ENCODE data around the gene KPNA2. TPM values are rescaled to one million over a fixed set of nuclear protein-coding genes. Genes with fewer than 3 reads are reported as not detected.
A peak's percentile ranks its signal among the peaks of the same experiment; 100 is the strongest.
"Not testable (repeated sequence)": the region's sequence is repeated elsewhere in the genome, so short reads cannot be mapped to it uniquely, and the experiment has no call there.

Gene KPNA2
- total RNA-seq, 2 donors from 2014 or later: 43.2 to 143 TPM

DNA sequence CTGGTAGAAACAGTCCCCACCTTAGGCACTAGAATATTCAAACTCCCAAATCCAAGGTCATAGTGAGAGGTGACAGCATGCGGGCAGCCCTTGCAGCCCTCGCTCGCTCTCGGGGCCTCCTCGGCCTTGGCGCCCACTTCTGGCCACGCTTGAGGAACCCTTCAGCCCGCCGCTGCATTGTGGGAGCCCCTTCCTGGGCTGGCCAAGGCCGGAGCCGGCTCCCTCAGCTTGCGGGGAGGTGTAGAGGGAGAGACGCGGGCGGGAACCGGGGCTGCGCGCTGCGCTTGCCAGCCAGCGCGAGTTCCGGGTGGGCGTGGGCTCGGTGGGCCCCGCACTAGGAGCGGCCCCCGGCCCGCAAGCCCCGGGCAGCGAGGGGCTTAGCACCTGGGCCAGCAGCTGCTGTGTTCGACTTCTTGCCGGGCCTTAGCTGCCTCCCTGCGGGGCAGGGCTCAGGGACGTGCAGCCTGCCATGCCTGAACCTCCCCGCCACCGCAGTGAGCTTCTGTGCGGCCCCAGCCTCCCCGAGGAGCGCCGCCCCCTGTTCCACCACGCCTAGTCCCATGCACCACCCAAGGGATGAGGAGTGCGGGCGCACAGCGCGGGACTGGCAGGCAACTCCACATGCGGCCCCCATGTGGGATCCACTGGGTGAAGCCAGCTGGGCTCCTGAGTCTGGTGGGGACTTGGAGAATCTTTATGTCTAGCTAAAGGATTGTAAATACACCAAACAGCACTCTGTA is 45.0 kb downstream of the KPNA2 start:
- Histone ChIP-seq H3K27ac (no peak overlapping the region), H3K4me1 (peaks cover 3% of the 10 kb centered on the region), H3K36me3 (no peaks in the 10 kb centered on the region), H3K27me3 (no peaks in the 10 kb centered on the region), H3K4me3 (no peak overlapping the region), H3K9ac (ENCODE audit: low read depth in 2 of 2, low read length in 2 of 2) (no peak overlapping the region), H3K9me3 (no peaks in the 10 kb centered on the region)
- TF ChIP-seq, protein P1, sequence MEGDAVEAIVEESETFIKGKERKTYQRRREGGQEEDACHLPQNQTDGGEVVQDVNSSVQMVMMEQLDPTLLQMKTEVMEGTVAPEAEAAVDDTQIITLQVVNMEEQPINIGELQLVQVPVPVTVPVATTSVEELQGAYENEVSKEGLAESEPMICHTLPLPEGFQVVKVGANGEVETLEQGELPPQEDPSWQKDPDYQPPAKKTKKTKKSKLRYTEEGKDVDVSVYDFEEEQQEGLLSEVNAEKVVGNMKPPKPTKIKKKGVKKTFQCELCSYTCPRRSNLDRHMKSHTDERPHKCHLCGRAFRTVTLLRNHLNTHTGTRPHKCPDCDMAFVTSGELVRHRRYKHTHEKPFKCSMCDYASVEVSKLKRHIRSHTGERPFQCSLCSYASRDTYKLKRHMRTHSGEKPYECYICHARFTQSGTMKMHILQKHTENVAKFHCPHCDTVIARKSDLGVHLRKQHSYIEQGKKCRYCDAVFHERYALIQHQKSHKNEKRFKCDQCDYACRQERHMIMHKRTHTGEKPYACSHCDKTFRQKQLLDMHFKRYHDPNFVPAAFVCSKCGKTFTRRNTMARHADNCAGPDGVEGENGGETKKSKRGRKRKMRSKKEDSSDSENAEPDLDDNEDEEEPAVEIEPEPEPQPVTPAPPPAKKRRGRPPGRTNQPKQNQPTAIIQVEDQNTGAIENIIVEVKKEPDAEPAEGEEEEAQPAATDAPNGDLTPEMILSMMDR (IDR thresholded peaks at IDR 0.05): no peak
- no peak for DNase-seq
- intact Hi-C loops (cut with DNase I): no loop called here

- intact Hi-C loops (cut with DNase I); H3K27me3 ChIP-seq; DNase-seq; H3K9me3 ChIP-seq; H3K4me1 ChIP-seq; H3K36me3 ChIP-seq; H3K4me3 ChIP-seq; H3K9ac ChIP-seq (ENCODE audit: low read depth in 2 of 2, low read length in 2 of 2); H3K27ac ChIP-seq: not testable (repeated sequence)
Observed at GRCh38 chr17:68081305-68082265, 46.0 kb downstream of the KPNA2 start.

GRCh38 chr17:68085771-68086381 is 50.3 kb downstream of the KPNA2 start:
- intact Hi-C loops (cut with DNase I): no loop called here
- Histone ChIP-seq H3K4me1 (peaks cover 8% of the 10 kb centered on the region), H3K9ac (ENCODE audit: low read depth in 2 of 2, low read length in 2 of 2) (peak overlapping the region in 1 of 2 donors; percentile 65), H3K27me3 (no peaks in the 10 kb centered on the region), H3K27ac (peak overlapping the region; percentile 86), H3K36me3 (no peaks in the 10 kb centered on the region), H3K9me3 (no peaks in the 10 kb centered on the region), H3K4me3 (no peak overlapping the region)
- DNase-seq: peak; percentile 71
- TF ChIP-seq, protein P1 (IDR thresholded peaks at IDR 0.05): no peak

GRCh38 chr17:68086666-68087065 is 51.1 kb downstream of the KPNA2 start:
- H3K9ac ChIP-seq (ENCODE audit: low read depth in 2 of 2, low read length in 2 of 2); H3K4me3 ChIP-seq; H3K4me1 ChIP-seq; H3K36me3 ChIP-seq; intact Hi-C loops (cut with DNase I); DNase-seq; H3K9me3 ChIP-seq; H3K27me3 ChIP-seq: not testable (repeated sequence)
- peak overlapping the region; percentile 86 for H3K27ac ChIP-seq

DNA sequence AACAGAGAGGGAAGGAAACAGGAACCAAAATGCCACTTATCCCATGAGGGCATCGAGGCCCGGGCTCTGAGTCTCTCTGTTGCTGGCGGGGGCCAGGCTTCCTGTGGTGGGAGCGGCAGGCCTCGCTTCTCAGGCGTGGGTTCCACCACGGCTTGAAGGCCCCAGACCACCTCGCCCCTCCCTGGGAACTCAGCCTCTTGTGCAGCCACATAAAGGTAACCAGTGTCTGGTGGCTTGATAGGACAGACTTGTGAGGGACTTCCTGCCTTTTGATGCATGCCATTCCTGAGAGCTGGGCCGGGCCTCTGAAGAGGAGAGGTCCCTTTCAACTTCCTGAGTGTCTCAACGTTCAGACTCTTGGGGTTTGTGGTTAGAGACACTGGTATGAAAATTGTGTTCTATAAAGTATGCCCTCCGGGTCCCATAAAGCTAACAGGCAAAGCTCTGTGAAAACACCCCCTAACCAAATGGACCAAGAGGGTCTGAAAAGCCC is 51.6 kb downstream of the KPNA2 start:
- intact Hi-C loops (cut with DNase I); H3K9ac ChIP-seq (ENCODE audit: low read depth in 2 of 2, low read length in 2 of 2); H3K4me1 ChIP-seq; H3K9me3 ChIP-seq; H3K4me3 ChIP-seq; DNase-seq; H3K36me3 ChIP-seq; H3K27me3 ChIP-seq: not testable (repeated sequence)
- H3K27ac ChIP-seq: peak overlapping the region; percentile 86

DNA sequence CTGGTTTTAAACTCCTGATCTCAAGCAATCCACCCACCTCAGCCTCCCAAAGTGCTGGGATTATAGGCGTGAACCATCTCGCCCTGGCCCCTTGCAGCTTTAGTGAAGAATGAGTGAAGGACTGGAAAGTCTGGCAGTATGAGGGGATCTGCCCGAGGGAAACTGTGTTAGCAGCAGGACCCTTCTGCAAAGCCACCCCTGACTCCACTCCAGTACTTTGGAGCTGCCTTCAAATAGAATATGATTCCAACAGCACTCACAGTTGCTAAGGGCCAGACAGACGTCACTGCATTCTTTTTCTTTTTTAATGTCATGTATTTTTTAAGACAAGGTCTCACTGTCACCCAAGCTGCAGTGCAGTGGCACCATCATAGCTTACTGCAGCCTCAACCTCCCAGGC is 52.3 kb downstream of the KPNA2 start:
- no peak for DNase-seq
- no peak overlapping the region for H3K4me3 ChIP-seq
- intact Hi-C loops (cut with DNase I): no loop called here
- no peak overlapping the region for H3K27ac ChIP-seq
- H3K27me3 ChIP-seq: no peaks in the 10 kb centered on the region
- H3K9me3 ChIP-seq: no peaks in the 10 kb centered on the region
- H3K36me3 ChIP-seq: no peaks in the 10 kb centered on the region
- TF ChIP-seq, protein P1 (IDR thresholded peaks at IDR 0.05): no peak
- no peak overlapping the region for H3K9ac ChIP-seq (ENCODE audit: low read depth in 2 of 2, low read length in 2 of 2)
- peaks cover 8% of the 10 kb centered on the region for H3K4me1 ChIP-seq
